CD14-positive monocyte (primary cell): ENCODE results near the gene FOXO1. TPM values are rescaled to one million over a fixed set of nuclear protein-coding genes. Genes with fewer than 3 reads are reported as not detected.

ENCODE experiments used
- DNase-seq, 3 donors: peaks; one replicate each; pipeline ENCODE4 v3.0.0-alpha.2; 2011 to 2022
- H2AFZ ChIP-seq: 2 replicates; pipeline ENCODE4 v1.6.0; 2012; ENCODE audit warnings: mild to moderate bottlenecking, low read depth, low read length, inconsistent platforms; ENCODE audit not compliant: insufficient read depth, poor library complexity, severe bottlenecking
- H3K27ac ChIP-seq, 2 donors: 1 replicate in 1 of 2; 2 replicates in 1 of 2; pipeline ENCODE4 v1.5.1; 2012 to 2013; ENCODE audit warnings: low read length in 2 of 2, control low read depth in 1 of 2, inconsistent platforms in 1 of 2, low read depth in 1 of 2, mild to moderate bottlenecking in 1 of 2
- H3K27me3 ChIP-seq, 2 donors: one replicate each; pipeline versions ENCODE4 v1.6.0 to v1.6.1; 2011 to 2013; ENCODE audit warnings: low read length in 2 of 2; ENCODE audit not compliant: control insufficient read depth in 2 of 2, insufficient read depth in 2 of 2
- H3K36me3 ChIP-seq, 2 donors: replicated peaks in 1 of 2; 1 replicate in 1 of 2; 2 replicates in 1 of 2; pipeline versions ENCODE4 v1.5.1 to v1.6.1; 2012 to 2013; ENCODE audit warnings: low read length in 2 of 2, control low read depth in 1 of 2, inconsistent platforms in 1 of 2, mild to moderate bottlenecking in 1 of 2; ENCODE audit not compliant: insufficient read depth in 2 of 2, control insufficient read depth in 1 of 2
- H3K4me1 ChIP-seq, 2 donors: 1 replicate in 1 of 2; 2 replicates in 1 of 2; pipeline versions ENCODE4 v1.5.1 to v1.6.1; 2012 to 2013; ENCODE audit warnings: low read length in 2 of 2, control low read depth in 1 of 2, inconsistent platforms in 1 of 2, mild to moderate bottlenecking in 1 of 2, moderate library complexity in 1 of 2; ENCODE audit not compliant: insufficient read depth in 2 of 2, control insufficient read depth in 1 of 2
- H3K4me2 ChIP-seq: replicated peaks from 2 replicates; pipeline ENCODE3; 2012; ENCODE audit warnings: low read length, moderate library complexity, mild to moderate bottlenecking; ENCODE audit not compliant: poor library complexity, severe bottlenecking; ENCODE audit errors: extremely low read depth
- H3K4me3 ChIP-seq, 3 experiments: fragments of 200-600 bp in 1 of 3; sonication (generic) in 1 of 3; replicated peaks in 1 of 3; 1 replicate in 2 of 3; 2 replicates in 1 of 3; pipeline ENCODE4 v1.5.1; 2011 to 2013; ENCODE audit warnings: low read length in 3 of 3, mild to moderate bottlenecking in 3 of 3, control low read depth in 2 of 3, low read depth in 2 of 3, inconsistent platforms in 1 of 3, moderate library complexity in 1 of 3
- H3K79me2 ChIP-seq: 2 replicates; pipeline ENCODE4 v1.6.0; 2012; ENCODE audit warnings: mild to moderate bottlenecking, control low read depth, inconsistent platforms, low read length, moderate library complexity; ENCODE audit not compliant: insufficient read depth
- H3K9ac ChIP-seq: 2 replicates; pipeline ENCODE4 v1.6.0; 2017; ENCODE audit warnings: low read length, mild to moderate bottlenecking; ENCODE audit not compliant: insufficient read depth, poor library complexity, severe bottlenecking
- H3K9me3 ChIP-seq, 2 donors: replicated peaks in 1 of 2; 1 replicate in 1 of 2; 2 replicates in 1 of 2; pipeline versions ENCODE4 v1.5.1 to v1.6.1; 2012 to 2013; ENCODE audit warnings: low read length in 2 of 2, control low read depth in 1 of 2; ENCODE audit not compliant: control insufficient read depth in 1 of 2, insufficient read depth in 1 of 2
- H4K20me1 ChIP-seq: 2 replicates; pipeline ENCODE4 v1.6.0; 2012; ENCODE audit warnings: mild to moderate bottlenecking, low read length, control low read depth, moderate library complexity; ENCODE audit not compliant: insufficient read depth
- H3K27ac Mint-ChIP-seq, 7 donors: one replicate each; pipeline ENCODE4 v1.8.0; 2020; ENCODE audit warnings: mild to moderate bottlenecking in 7 of 7, mixed read lengths in 7 of 7, moderate library complexity in 6 of 7, inconsistent platforms in 2 of 7
- H3K27me3 Mint-ChIP-seq, 3 donors: one replicate each; pipeline ENCODE4 v1.8.0; 2021 to 2022; ENCODE audit warnings: low read depth in 3 of 3, mild to moderate bottlenecking in 3 of 3, mixed read lengths in 3 of 3, moderate library complexity in 3 of 3, inconsistent platforms in 1 of 3
- H3K36me3 Mint-ChIP-seq, 2 donors: one replicate each; pipeline ENCODE4 v1.8.0; 2020; ENCODE audit warnings: mixed read lengths in 2 of 2, inconsistent platforms in 1 of 2, mild to moderate bottlenecking in 1 of 2
- H3K4me1 Mint-ChIP-seq: one replicate; pipeline ENCODE4 v1.8.0; 2020; ENCODE audit warnings: mild to moderate bottlenecking, mixed read lengths
- H3K4me3 Mint-ChIP-seq, 2 donors: one replicate each; pipeline ENCODE4 v1.8.0; 2020; ENCODE audit warnings: mild to moderate bottlenecking in 2 of 2, mixed read lengths in 2 of 2, moderate library complexity in 1 of 2
- H3K9me3 Mint-ChIP-seq, 7 donors: one replicate each; pipeline ENCODE4 v1.8.0; 2020 to 2022; ENCODE audit warnings: mixed read lengths in 7 of 7, mild to moderate bottlenecking in 6 of 7, moderate library complexity in 6 of 7, inconsistent platforms in 2 of 7
- CTCF ChIP-seq: fragments of 200-600 bp; IDR thresholded peaks from one replicate; pipeline ENCODE4 v1.8.0; 2022; ENCODE audit warnings: antibody characterized with exemption, mild to moderate bottlenecking
- WGBS: methylation state at CpG from one replicate; pipeline ENCODE4 v1.1.5; 2013; ENCODE audit warnings: missing lambda C conversion rate; ENCODE audit not compliant: insufficient coverage; 5-methylcytosine and 5-hydroxymethylcytosine counted together
- intact Hi-C, 2 donors: fragments of 100-400 bp; cut with micrococcal nuclease; formaldehyde crosslinking; loops; one replicate each; pipeline versions ENCODE4 v1.15.0 to v1.15.1; 2023
- polyA plus RNA-seq, 3 donors: library from polyadenylated mRNA; depleted of rRNA in 1 of 3; unstranded in 2 of 3; stranded (reverse) in 1 of 3; fragments of 300-500 nt in 2 of 3; fragments of >200 nt in 1 of 3; fragmentation: Illumina TruSeq in 2 of 3; gene quantifications; 1 replicate in 2 of 3; 2 replicates in 1 of 3; pipeline ENCODE4 v1.2.3, GENCODE V29; 2012 to 2021

FOXO1 gene
- polyA plus RNA-seq, 3 donors = 3.1 to 11.3 (median 8.0) TPM

DNA sequence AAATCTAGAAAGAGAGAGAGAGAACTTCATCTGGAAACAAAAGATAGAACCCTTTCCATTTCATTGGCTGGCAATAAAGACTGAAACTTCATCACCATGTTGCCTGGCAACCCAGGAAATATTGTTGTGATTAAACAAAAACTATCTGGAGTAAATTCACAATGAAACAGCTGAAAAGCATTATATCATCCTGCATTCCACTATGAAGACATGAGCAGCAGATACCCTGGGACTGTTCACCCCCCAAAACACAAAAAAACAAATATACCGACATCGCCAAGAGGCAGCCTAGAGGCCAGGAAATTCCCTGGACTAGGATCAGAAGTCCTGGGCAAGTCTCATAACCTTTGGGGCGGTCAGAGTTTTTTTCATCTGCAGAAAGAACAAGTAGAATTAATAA, 158.3 kb downstream of the FOXO1 start:
- H3K27me3 Mint-ChIP-seq = peaks cover 0 to 3% (median 0%) of the 10 kb centered on the region in 3 donors
- WGBS = 88% methylated on average over 3 of the region's 3 CpGs
- Histone ChIP-seq H3K4me2 (no peak overlapping the region), H2AFZ (no peak overlapping the region), H3K27me3 (no peaks in the 10 kb centered on the region), H3K36me3 (no peaks in the 10 kb centered on the region), H4K20me1 (no peaks in the 10 kb centered on the region), H3K9me3 (no peaks in the 10 kb centered on the region), H3K27ac (no peak overlapping the region), H3K4me1 (no peaks in the 10 kb centered on the region), H3K9ac (no peak overlapping the region), H3K4me3 (no peak overlapping the region), H3K79me2 (no peaks in the 10 kb centered on the region)
- no peak for DNase-seq
- peak overlapping the region in 1 of 7 donors; percentile 26 for H3K27ac Mint-ChIP-seq
- intact Hi-C loops = no loop called here
- no peaks in the 10 kb centered on the region for H3K36me3 Mint-ChIP-seq
- H3K9me3 Mint-ChIP-seq = peaks cover 0 to 2% (median 0%) of the 10 kb centered on the region in 7 donors
- no peak overlapping the region for H3K4me3 Mint-ChIP-seq
- H3K4me1 Mint-ChIP-seq = peaks cover 6% of the 10 kb centered on the region
- no peak for TF ChIP-seq CTCF

GRCh38 chr13:40506592-40507446, 159.6 kb downstream of the FOXO1 start:
- no peak for DNase-seq
- H3K9me3 ChIP-seq = no peaks in the 10 kb centered on the region
- WGBS = 94% methylated on average over 7 of the region's 11 CpGs

More at GRCh38 chr13:40506592-40507446, 159.6 kb downstream of the FOXO1 start:
- Histone ChIP-seq H2AFZ (no peak overlapping the region), H4K20me1 (no peaks in the 10 kb centered on the region), H3K9ac (no peak overlapping the region), H3K27ac (no peak overlapping the region), H3K4me2 (no peak overlapping the region), H3K27me3 (no peaks in the 10 kb centered on the region), H3K4me1 (no peaks in the 10 kb centered on the region), H3K79me2 (no peaks in the 10 kb centered on the region), H3K36me3 (no peaks in the 10 kb centered on the region), H3K4me3 (no peak overlapping the region)
- H3K27ac Mint-ChIP-seq = peak overlapping the region in 1 of 7 donors; percentile 50
- peaks cover 6% of the 10 kb centered on the region for H3K4me1 Mint-ChIP-seq
- no peak for TF ChIP-seq CTCF
- no peaks in the 10 kb centered on the region for H3K36me3 Mint-ChIP-seq
- H3K4me3 Mint-ChIP-seq = no peak overlapping the region
- intact Hi-C loops = no loop called here
- peaks cover 0 to 2% (median 0%) of the 10 kb centered on the region in 7 donors for H3K9me3 Mint-ChIP-seq
- H3K27me3 Mint-ChIP-seq = peaks cover 0 to 5% (median 3%) of the 10 kb centered on the region in 3 donors

Other genes starting within 250 kb of the FOXO1 start
- 10 to 100 TPM in 2 of 3 donors, 1 to 10 TPM in 1; 9.5 to 11.4 (median 11.3) TPM for gene MRPS31, start 104.5 kb upstream of the FOXO1 start, polyA plus RNA-seq
- gene SLC25A15, start 123.0 kb upstream of the FOXO1 start, polyA plus RNA-seq = 1 to 10 TPM in 2 of 3 donors, under 1 TPM in 1; 0.79 to 5.0 (median 1.0) TPM